Fibroblast of mammary gland (primary cell): ENCODE data around the gene GRK2.

Experiments
- DNase-seq: peaks from one replicate; pipeline ENCODE4 v3.0.0-alpha.2; 2010; ENCODE audit warnings: low read depth
- H3K4me3 ChIP-seq: 2 replicates; pipeline ENCODE4 v1.5.1; 2011; ENCODE audit warnings: low read depth, mild to moderate bottlenecking, low read length, moderate library complexity; ENCODE audit not compliant: control insufficient read depth
- TF ChIP-seq, protein P1 (sequence below): conservative IDR thresholded peaks from 2 replicates; pipeline ENCODE4 v1.5.1; 2011; ENCODE audit warnings: low read depth, low read length, inconsistent platforms; ENCODE audit not compliant: control insufficient read depth, insufficient read depth

GRK2 gene

DNA sequence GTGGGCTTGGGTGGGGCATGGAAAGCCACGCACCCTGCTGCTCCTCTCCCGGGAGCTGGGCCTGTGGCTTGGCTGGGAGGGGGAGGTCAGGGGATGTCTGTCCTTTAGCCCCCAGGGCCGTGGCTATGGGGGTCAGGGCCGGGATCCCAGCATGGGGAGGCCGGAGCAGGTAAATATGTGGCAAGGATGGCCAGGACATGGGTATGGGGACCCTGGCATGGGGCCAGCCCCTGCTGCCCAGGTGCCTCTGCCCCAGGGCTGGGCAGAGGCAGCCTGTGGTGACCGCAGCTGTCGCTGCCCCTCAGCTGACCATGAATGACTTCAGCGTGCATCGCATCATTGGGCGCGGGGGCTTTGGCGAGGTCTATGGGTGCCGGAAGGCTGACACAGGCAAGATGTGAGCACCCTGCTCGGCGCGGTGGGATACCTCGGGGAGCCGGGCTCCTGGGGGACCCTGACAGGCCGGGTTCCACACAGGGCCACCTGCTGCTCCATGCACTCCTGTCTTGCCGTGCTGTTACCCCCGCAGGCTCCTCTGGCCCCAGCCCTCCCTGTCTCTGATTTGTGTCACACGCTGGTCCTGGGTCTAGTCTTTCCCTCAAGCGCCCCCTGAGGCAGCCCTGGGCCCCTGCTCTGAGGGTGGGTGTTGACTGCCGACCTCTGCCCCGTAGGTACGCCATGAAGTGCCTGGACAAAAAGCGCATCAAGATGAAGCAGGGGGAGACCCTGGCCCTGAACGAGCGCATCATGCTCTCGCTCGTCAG is 14.7 kb downstream of the GRK2 start:
- no peak overlapping the region for H3K4me3 ChIP-seq
- TF ChIP-seq, protein P1, sequence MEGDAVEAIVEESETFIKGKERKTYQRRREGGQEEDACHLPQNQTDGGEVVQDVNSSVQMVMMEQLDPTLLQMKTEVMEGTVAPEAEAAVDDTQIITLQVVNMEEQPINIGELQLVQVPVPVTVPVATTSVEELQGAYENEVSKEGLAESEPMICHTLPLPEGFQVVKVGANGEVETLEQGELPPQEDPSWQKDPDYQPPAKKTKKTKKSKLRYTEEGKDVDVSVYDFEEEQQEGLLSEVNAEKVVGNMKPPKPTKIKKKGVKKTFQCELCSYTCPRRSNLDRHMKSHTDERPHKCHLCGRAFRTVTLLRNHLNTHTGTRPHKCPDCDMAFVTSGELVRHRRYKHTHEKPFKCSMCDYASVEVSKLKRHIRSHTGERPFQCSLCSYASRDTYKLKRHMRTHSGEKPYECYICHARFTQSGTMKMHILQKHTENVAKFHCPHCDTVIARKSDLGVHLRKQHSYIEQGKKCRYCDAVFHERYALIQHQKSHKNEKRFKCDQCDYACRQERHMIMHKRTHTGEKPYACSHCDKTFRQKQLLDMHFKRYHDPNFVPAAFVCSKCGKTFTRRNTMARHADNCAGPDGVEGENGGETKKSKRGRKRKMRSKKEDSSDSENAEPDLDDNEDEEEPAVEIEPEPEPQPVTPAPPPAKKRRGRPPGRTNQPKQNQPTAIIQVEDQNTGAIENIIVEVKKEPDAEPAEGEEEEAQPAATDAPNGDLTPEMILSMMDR: no peak
- no peak for DNase-seq

DNA sequence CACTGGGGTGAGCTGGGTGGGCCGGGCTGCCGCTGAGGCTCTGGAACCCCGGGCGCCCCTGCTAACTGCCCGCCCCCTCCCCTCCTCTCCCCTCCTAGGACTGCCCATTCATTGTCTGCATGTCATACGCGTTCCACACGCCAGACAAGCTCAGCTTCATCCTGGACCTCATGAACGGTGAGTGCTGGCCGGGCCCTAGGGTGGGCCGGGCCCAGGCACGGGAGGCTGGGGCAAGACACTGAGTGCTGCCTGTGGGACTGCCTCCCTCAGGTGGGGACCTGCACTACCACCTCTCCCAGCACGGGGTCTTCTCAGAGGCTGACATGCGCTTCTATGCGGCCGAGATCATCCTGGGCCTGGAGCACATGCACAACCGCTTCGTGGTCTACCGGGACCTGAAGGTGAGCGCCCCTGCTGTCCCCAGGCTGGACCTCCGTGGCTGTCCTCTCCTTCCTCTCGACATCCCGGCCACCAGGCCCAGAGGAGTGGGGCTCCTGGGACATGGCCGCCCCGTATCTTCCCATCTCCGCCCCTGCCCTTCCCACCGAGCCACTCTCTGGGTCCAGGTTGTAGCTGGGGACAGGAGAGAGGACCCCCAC is 15.4 kb downstream of the GRK2 start:
- DNase-seq: no peak
- no peak overlapping the region for H3K4me3 ChIP-seq
- TF ChIP-seq, protein P1: no peak

DNA sequence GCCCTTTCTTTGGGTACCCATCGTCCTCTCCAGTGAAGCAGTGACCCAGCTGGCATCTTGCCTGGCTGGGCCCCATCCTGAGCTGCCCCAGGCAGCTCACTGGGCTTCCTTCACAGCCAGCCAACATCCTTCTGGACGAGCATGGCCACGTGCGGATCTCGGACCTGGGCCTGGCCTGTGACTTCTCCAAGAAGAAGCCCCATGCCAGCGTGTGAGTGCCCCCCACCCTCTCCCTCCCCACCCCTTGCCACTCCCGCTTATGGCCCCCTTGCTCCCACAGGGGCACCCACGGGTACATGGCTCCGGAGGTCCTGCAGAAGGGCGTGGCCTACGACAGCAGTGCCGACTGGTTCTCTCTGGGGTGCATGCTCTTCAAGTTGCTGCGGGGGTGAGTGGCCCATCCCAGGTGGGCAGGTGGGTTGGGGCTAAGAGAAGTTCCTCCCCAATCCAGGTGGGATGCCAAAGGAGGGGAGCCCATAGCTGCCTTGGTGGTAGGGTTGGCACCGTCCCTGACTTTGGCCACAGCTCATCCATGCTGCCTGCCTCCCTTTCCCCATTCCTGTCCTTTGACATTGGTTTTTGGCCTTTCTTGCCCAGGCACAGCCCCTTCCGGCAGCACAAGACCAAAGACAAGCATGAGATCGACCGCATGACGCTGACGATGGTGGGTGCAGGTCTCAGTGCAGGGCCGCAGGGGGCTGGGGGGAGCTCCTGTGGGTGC is 16.0 kb downstream of the GRK2 start:
- no peak for DNase-seq
- TF ChIP-seq, protein P1: no peak
- H3K4me3 ChIP-seq: no peak overlapping the region

DNA sequence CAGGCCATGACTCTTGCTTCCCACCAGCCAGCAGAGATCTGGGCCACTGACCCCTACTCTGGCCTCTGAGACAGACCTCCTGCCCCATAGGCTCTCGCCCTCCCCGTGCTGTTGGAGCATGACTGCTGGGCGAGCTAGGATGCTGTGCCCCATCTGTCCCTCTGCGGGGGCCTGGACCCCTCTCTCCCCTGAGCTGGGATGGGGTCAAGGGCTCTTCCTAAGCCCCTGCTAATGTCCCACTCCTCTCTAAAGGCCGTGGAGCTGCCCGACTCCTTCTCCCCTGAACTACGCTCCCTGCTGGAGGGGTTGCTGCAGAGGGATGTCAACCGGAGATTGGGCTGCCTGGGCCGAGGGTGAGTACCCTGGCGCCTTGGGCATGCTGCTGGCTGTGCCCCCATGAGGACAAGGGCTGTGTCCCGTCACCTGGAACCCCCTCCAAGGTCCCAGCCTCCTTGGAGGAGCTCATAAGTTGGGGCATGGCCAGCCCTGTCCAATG is 16.7 kb downstream of the GRK2 start:
- TF ChIP-seq, protein P1: no peak
- DNase-seq: no peak

DNA sequence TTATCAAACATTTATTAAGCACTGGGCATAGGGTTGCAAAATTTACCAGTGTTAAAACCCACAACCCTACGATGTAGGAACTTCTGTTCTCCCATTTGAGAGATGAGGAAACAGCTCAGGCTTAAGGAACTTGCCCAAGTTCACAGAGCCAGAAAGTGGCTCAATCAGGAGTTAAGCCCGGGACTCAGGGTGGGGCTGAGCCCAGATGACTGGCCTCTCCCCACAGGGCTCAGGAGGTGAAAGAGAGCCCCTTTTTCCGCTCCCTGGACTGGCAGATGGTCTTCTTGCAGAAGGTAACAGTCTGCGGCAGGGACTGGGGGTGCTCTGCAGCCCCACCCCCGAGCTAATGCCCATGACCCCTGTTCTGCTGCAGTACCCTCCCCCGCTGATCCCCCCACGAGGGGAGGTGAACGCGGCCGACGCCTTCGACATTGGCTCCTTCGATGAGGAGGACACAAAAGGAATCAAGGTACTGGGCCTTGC is 17.2 kb downstream of the GRK2 start:
- DNase-seq: no peak
- TF ChIP-seq, protein P1: no peak
- no peak overlapping the region for H3K4me3 ChIP-seq

More for the DNA sequence above, 16.7 kb downstream of the GRK2 start:
- no peak overlapping the region for H3K4me3 ChIP-seq

DNA sequence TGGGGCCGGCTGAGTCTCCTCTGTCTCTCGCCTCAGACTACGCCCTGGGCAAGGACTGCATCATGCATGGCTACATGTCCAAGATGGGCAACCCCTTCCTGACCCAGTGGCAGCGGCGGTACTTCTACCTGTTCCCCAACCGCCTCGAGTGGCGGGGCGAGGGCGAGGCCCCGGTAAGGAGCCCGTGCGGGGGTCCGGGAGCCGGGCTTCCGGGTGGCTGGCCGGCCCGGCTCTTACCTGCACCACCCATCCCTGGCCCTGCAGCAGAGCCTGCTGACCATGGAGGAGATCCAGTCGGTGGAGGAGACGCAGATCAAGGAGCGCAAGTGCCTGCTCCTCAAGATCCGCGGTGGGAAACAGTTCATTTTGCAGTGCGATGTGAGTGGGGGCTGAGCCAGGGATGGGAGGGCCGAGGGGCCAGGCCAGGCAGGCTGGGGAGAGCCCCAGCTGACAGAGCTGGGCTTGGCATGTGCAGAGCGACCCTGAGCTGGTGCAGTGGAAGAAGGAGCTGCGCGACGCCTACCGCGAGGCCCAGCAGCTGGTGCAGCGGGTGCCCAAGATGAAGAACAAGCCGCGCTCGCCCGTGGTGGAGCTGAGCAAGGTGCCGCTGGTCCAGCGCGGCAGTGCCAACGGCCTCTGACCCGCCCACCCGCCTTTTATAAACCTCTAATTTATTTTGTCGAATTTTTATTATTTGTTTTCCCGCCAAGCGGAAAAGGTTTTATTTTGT is 18.7 kb downstream of the GRK2 start:
- TF ChIP-seq, protein P1: no peak
- H3K4me3 ChIP-seq: no peak overlapping the region
- no peak for DNase-seq
